ENCODE results near the gene MDGA2.
"Not testable (repeated sequence)": the region's sequence is repeated elsewhere in the genome, so short reads cannot be mapped to it uniquely, and the experiment has no call there.

MDGA2 gene

DNA sequence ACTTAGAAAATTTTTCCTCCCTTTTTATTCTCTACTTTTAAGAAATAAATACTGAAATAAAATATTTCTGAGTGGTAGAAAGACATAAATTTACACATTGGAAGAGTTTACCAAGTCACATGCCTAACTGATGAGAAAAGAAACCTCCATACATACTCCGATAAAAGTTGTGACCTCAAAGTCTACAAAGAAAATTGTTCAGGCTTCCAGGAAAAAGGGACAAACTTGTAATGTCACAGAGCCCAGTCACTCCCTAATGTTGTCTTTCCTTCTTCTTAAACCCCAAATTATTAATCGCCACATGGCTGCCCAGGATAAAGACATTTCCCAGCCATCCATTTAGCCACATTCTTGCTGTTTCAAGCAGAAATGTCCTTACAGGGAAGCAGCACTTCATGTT, 455.3 kb downstream of the MDGA2 start:
- no peak for DNase-seq

DNA sequence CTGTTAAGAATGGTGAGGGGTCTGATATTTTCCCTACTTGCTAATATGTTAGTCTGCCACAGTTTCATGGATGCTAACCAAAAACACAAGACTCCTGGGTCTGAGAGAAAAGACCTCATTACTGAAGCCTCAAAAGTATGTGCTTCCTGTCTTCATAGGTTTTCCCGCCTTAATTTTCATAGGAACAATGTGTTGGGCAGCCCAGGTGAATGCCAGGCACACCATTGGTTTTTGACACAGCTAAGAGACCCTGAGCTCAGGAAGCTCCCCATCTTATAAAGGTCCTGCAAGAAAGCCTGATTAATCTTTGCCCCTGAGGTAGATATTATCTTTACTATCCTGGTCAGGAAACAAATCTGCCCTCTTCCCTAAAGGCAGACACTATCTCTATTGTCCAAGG, 464.1 kb downstream of the MDGA2 start:
- DNase-seq = no peak

DNA sequence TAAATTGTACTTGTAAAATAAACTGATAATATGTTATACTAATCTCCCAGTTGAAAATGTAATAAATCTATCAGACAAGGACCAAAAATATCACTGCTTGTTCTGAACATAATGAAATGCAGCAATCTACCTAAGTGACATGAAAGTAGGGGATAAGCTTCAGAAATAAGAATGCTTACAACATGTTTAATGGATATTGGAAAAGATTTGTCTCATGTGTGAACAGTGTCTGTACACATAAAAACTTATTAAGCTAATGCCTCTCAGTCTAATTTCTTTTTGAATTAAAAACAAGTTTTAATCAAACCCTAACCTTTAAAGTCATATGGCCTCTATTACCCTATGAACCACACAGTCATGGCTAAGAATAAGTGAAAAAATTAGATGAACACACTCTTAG, 465.3 kb downstream of the MDGA2 start:
- DNase-seq = no peak

DNA sequence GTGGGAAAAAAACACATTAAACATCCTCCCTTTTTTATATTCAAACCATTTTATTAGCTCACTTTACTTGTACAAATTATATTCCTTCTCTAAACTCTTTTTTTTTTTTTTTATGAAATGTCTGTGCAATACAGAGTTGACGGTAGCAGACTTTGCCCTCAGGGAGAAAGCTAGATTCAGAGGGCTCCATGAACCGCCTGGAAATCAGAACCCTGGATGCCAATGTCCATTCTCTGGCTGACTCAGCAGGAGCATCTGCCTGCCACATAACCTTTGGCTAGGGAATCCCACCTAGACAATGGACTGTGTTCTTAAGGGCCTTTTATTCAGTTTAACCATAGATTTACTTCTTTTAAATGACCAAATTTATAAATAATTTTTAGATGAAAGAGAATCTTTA, 467.0 kb downstream of the MDGA2 start:
- DNase-seq = no peak

DNA sequence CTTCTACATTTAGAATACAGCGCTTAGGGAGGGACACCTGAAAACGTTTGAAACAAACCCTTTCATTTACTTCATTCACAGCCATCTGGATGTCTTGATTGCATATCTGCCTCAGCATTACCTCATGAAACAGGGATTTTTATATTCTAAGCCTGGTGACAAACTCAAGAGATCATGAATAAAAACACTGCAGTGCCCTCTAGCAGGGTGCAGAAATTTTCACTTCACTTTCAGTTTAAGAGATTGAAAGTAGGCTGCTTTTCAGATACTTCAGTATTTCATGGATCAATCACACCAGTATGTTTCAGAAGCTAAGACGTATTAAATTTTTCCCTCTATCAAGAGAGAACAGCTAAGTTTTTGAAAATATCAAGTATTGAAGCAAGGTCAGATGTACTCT, 467.8 kb downstream of the MDGA2 start:
- DNase-seq = no peak

DNA sequence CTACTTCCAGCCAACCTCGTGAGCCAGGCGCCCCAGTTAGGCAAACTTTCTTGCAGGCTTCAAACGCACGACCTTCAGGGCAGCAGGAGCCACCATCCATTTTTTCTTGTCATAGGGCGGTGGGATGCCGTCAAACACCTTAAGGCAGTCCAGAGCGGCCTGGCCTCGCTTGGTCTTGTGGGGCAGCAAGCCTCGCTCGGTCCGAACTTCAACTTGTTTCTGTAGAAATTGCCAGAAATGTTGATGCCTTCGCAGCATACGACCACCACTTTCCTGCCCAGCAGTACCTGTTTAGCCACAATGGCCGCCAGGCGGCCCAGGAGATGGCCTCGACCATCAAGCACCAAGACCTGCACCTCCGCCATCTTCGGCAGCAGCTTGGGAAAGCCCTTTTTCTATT, 474.7 kb downstream of the MDGA2 start:
- no peak for DNase-seq

DNA sequence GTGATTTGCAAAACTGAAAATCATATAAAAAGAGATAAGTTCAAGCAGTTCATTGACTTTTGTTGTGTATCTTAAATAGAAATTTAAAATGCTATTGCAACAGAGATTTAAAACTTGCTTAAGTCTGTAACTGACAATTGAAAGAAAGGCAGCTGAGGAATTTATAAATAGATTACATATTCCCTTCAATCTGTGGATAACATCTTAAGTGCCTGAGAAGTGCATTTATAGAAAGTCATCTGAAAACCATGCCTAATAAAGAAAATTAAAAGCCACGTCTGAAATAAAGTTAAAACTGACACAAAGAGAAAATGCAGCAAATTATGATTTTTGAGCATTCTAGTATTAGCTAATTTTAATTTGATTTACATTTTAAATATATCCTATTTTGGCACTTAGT, 479.8 kb downstream of the MDGA2 start:
- DNase-seq = no peak

DNA sequence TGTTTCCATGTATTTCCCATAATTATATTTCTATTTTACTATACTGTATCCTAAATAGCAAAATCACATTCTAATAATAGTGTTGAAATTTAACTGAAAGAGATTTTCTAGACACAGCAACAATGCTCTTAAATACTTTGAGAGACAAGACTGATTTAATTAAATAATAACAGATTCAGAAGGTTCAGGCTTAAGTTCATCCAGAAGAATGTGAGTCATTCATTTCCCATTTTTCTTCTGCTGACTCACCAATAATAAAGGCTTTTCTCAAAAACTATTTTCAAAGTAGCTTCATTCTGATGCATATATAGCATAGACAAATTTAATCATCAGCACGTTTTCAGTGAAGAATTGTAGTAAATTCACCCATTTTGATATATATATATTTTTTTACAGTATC, 481.4 kb downstream of the MDGA2 start:
- DNase-seq = no peak

DNA sequence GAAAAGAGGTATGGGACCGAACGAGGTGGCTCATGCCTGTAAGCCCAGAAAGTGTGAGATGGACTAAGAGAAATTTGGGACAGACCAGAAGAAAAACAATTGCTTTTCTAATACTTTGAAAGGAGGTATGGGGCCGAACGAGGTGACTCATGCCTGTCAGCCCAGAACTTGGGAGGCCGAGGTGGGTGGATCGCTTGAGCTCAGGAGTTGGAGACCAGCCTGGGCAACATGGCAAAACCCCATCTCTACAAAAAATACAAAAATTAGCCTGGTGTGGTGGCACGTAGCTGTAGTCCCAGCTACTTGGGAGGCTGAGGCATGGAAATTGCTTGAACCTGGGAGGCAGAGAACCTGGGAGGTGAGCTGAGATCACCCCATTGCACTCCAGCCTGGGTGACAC, 483.2 kb downstream of the MDGA2 start:
- not testable (repeated sequence) for DNase-seq

DNA sequence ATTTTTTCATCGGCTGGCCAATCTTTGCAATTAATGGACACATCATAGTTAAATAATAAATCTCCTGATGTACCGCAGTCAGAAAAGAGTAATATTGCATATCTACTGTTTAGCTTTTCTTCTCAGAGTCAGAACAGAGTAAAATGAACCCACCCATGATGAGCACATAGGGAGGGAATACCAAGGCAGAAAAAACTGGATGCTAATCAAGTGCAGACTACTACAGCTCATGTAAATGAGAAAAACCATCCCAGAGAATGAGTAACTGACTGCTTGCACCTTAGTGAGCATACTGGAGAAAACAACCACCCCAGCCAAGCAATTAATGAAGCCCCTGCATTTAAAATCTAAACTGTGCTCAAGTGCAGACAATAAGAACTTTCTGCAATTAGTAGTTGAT, 483.7 kb downstream of the MDGA2 start:
- no peak for DNase-seq

DNA sequence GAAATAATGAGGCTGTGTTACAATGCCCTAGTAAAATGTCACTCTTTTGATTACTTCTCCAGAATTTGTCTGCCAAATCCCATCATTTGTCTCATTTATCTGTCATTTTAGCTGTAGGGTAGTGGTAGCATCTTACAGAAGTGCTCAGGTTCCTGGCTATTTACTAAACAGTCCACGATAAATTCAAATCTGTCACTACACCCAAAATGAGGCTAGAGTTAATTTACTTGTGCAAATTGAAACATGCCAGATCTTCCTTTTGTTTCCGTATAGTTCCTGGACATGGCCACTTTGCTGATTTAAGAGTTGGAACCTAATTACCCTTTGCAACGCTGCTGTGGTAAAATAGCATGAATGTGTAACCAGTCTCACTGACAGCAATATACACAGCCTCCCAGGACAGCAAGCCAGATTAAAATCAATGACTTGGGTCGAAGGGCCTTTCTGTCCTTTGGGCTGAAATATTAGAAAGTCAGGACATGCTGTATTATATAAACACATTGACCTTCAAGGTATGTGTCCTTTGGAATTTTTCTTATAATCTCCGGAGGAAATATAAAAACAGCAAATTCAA, 485.4 kb downstream of the MDGA2 start:
- no peak for DNase-seq

DNA sequence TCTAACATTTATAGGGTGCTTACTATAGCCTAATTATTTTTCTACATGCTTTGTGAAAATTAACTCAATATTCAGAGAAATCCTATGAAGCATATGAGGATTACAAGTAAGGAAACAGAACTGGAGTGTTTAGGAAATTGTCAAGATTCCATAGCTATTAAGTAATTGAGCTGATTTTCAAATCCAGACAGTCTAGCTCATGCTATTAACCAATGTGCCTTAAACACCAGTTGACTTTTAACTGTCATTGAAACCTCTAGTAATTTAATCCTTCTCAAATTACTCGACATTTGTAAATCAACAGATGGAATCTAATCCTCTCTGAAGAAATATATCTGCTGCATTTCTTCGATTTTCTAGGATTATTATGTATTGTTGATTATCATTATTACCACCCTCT, 488.9 kb downstream of the MDGA2 start:
- no peak for DNase-seq

DNA sequence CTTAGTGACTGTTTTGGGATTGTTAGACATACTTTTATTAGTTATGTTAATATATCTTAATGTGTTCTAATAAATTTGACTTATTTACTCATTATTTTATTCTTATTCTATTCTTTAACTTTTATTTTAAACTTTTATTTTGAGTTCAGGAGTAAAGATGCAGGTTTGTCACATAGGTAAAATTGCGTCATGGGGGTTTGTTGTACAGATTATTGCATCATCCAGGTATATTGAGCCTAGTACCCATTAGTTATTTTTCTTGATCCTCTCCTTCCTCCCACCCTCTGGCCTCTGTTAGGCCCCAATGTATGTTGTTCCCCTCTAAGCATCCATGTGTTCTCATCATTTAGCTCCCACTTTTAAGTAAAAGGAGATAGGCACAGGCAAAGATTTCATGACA, 495.5 kb downstream of the MDGA2 start:
- no peak for DNase-seq

DNA sequence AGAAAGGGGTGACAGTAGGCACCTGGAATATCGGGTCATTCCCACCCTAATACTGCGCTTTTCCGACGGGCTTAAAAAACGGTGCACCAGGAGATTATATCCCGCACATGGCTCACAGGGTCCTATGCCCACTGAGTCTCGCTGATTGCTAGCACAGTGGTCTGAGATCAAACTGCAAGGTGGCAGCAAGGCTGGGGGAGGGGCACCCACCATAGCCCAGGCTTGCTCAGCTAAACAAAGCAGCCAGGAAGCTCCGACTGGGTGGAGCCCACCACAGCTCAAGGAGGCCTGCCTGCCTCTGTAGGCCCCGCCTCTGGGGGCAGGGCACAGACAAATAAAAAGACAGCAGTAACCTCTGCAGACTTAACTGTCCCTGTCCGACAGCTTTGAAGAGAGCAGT, 503.5 kb downstream of the MDGA2 start:
- not testable (repeated sequence) for DNase-seq

DNA sequence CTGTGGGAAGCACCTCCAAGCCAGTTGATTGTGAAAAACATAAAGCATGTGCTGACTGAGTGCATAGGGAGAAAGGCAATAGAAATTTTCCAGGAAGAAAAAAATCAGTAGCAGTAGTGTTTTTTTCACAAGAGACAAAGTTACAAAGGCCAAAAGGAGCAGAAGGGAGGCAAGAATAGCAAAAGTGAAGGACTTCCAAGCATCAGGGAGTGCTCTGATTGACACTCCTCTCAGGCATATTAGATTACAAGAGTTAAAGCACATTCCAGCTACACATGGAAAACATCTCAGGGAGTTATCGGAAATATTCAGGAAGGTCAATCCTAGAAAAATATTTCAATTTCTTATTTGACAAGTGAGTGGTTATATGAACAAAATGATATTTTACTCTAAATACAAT, 508.0 kb downstream of the MDGA2 start:
- no peak for DNase-seq

DNA sequence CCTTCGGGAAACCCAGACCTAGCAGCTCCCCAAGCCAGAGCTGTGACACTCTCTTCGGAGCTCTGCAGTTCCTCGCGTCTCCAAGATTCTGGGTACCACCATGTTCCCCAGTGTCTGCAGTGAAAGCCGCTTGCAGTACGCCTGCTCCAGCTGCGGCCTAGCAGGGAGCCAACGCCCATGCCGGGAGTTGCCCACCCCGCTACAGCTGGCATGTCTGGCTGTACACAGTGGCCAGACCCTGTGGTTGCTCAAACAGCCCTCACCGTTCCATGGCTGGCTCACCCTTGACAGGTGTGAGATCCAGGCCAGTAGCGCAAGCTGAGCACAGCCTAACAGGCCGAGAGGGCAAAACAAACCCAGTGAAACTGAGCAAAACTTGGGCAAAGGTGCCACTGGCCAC, 520.0 kb downstream of the MDGA2 start:
- DNase-seq = no peak

DNA sequence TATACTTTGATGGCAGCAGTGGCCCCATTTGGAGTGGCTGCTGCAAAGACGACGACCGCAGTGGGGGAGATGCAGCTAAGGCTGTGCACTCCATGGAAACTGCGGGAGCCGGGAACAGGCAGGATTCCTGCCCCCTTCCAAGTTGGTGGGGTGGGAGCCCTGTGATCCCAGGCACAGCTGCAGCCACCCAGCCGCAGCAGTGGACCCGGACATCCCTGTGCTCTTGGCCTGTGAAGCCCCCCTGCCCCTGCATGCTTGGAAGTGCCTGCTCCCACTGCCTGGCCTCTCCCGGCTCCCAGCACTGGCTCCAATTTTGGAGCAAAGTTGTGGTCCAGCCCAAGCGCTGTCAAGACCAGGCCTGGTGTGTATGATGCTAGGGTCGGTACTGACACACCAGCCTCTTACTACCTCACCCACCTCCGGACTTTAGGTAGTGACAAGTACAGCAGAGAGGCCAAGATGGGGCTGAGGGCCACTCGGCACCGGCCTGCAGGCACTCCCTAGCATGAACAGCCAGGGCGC, 521.1 kb downstream of the MDGA2 start:
- no peak for DNase-seq

DNA sequence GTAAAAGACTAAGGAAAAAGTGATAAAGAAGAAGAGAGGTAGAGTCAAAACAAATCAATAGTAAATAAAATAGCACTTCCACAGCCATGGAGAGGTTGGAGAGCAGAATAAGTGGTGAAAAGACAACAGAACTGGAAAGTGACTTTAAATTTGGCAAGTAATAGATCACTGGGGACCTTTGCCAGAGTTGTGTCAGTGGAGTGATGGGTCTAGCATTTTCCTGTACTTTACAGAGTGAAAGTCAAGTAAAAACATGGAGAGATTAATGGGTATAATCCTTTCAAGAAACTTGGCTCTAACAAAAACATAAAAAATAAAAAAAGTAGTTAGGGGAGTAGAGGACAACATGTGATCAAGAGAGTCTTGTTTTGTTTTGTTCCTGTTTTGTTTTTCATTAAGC, 521.7 kb downstream of the MDGA2 start:
- no peak for DNase-seq

DNA sequence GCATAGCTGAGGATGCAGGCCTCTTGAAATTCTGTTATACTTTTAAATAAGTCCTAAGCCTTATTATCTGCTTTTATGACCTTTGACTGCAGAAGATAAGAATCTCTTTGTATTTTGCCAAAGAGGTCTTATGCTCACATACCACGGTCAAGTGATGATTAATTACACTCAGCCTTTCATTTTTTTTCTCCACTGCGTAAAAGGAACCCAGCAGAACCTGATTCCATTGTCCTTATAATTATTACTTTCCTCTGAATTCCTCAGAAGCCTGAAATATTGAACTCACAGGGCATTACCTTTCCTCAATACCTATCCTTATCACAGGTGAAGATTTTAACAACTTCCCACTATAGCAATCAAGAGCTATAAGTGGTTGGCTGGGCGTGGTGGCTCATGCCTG, 525.1 kb downstream of the MDGA2 start:
- DNase-seq = no peak

DNA sequence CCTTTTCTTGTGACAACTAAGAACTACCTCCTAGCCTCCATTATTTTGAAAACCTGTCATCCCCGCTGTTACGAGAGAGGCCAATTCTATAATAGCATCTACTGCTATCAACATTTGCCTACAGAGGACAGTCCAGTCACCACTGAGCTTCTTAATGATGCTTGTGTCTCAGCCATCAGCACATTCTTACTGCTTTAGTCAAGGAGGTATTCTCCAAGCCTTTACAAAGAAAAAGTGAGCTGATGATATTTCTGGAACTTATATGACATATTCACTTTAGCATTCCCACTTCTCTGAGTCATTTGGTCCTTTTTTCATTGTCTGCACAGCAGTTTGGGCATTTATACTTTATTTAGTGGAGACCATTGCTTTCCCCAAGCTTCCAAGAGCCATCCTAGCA, 526.1 kb downstream of the MDGA2 start:
- no peak for DNase-seq

DNA sequence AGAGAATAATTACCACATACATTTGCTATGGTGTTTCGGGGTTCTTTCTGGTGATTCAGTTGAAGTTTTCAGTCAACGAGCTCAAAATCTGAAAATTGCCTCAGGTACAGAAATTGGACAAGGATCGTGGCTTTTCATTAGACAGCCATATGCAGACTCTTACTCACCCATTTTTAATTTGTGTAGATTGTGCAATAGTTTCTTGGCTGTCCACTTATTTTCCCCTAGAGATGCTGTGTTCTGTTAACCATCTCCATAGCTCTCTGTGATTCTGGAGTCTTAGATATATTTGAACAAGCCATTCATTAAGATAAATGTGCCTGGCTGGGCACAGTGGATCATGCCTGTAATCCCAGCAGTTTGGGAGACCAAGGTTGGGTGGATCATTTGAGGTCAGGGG, 526.7 kb downstream of the MDGA2 start:
- DNase-seq = no peak

DNA sequence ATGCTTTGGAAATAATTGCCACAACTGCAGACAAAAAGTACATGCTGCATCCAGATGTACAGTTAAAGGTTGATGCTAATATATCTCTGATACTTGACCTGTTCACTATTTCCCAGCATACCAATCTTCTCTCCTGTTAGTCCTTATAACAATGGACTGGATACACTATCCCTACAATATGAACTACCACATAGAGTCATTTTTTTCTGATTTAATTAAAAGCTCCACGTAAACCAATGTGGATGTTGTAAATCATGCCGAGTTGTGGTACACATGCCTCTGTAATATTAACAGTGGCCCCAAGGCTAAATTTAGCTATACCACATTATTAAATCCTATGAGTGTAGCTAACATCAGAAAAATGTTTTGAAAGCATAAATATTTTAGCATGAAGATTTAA, 554.8 kb downstream of the MDGA2 start:
- DNase-seq = no peak

DNA sequence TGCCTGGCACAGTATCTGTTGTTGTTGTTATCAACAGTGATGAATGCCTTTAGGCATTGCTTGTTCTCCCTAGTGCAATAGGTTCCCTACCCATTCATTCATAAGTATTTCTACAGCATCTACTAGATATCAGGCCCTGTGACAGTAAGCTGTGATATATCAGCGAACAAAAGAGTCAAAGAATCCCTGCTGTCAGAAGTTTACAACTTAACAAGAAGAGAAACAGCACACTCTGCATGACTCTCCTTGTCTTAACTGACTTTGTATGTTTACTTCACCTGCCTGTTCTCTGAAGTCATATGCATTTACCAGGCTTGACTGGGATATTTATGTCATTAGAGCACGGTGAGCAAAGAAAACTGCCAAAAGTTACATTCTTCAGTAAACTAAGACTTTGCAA, 571.6 kb downstream of the MDGA2 start:
- no peak for DNase-seq

DNA sequence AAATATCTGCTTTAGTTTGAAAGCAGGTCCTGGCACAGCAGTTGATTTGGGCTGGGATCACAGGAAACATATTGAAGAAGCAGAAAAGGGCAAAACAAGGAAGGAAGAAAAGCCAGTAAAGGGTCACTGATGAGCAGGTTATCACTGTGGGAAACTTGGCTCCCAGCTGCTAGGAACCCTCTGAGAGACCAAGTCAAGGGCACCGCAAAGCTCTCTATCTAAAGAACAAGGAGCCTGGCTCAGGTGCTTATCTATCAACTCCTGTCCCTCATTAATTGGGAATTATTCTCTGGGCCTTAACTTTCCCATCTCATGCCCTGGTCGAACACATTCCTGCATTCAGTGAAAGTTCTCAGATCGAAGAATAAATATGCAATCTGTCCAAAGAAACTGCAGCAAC, 572.9 kb downstream of the MDGA2 start:
- no peak for DNase-seq

DNA sequence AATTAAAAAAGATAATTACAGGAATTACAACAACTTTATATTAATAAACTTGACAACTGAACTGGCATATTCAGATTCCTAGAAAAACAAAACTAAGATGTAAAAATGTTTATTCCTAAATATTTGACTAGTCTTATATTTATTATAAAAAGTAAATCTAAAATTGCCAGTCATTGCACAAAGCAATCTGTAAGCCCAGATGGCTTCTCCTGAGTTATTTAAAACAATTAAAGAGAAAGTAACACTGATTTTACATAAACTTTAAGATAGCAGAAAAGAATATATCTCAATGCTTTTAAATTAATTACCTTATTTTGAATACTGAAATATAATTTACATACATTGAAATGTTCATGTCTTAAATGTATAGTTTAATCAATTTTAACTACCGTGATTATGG, 589.7 kb downstream of the MDGA2 start:
- DNase-seq = no peak

DNA sequence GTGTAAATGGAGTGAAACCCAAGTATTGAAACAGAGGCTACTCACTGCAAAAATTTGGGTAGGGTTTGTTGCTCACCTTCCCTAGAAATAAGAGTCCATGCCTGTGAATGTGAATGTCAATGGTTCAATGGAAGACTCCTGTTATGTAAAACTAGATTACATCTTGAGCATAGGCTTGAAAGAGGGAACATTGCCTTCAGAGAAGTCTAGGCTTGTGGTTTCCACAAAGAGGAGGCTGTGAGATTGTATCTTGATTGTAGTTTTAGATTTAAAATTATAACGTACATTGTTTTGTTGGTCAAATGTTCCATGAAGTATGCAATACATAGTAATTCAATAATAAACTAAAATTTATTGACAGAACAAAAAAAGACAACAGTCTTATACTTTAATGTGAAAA, 610.1 kb downstream of the MDGA2 start:
- no peak for DNase-seq
